HG02938 (cell line): ENCODE measurements around the gene NKD2.
"Not testable (repeated sequence)": the region's sequence is repeated elsewhere in the genome, so short reads cannot be mapped to it uniquely, and the experiment has no call there.

Experiments used
- ATAC-seq: cut with Tn5 transposase; IDR thresholded peaks from one replicate; pipeline ENCODE4 v1.9.1; 2021; ENCODE audit warnings: mild to moderate bottlenecking, moderate library complexity; ENCODE audit not compliant: unreplicated experiment

The NKD2 gene

GRCh38 chr5:1066676-1067075 is 58.1 kb downstream of the NKD2 start:
- no peak for ATAC-seq

- ATAC-seq, result no peak
Observed at GRCh38 chr5:1067141-1068121, 58.8 kb downstream of the NKD2 start.

- no peak for ATAC-seq
Observed at GRCh38 chr5:1068204-1068894, 59.7 kb downstream of the NKD2 start.

GRCh38 chr5:1068895-1069719 is 60.5 kb downstream of the NKD2 start:
- no peak for ATAC-seq

GRCh38 chr5:1069720-1070088 is 61.1 kb downstream of the NKD2 start:
- ATAC-seq, result no peak

- no peak for ATAC-seq
Observed at GRCh38 chr5:1073239-1074102, 64.9 kb downstream of the NKD2 start.

- no peak for ATAC-seq
Observed at GRCh38 chr5:1074226-1074625, 65.6 kb downstream of the NKD2 start.

- no peak for ATAC-seq
Observed at GRCh38 chr5:1074816-1075554, 66.4 kb downstream of the NKD2 start.

GRCh38 chr5:1075555-1075881 is 66.9 kb downstream of the NKD2 start:
- ATAC-seq, result no peak

- no peak for ATAC-seq
Observed at GRCh38 chr5:1075931-1076330, 67.3 kb downstream of the NKD2 start.

- ATAC-seq, result no peak
Observed at GRCh38 chr5:1076406-1076805, 67.8 kb downstream of the NKD2 start.

- no peak for ATAC-seq
Observed at GRCh38 chr5:1077026-1077425, 68.4 kb downstream of the NKD2 start.

- ATAC-seq, result no peak
Observed at GRCh38 chr5:1077491-1078020, 69.0 kb downstream of the NKD2 start.

GRCh38 chr5:1078206-1078605 is 69.6 kb downstream of the NKD2 start:
- ATAC-seq, result no peak

GRCh38 chr5:1078851-1079250 is 70.2 kb downstream of the NKD2 start:
- no peak for ATAC-seq

- no peak for ATAC-seq
Observed at GRCh38 chr5:1079486-1079885, 70.9 kb downstream of the NKD2 start.

GRCh38 chr5:1079961-1080360 is 71.4 kb downstream of the NKD2 start:
- no peak for ATAC-seq

- no peak for ATAC-seq
Observed at GRCh38 chr5:1080432-1080831, 71.8 kb downstream of the NKD2 start.

- ATAC-seq, result no peak
Observed at GRCh38 chr5:1081519-1081918, 72.9 kb downstream of the NKD2 start.

GRCh38 chr5:1083026-1083425 is 74.4 kb downstream of the NKD2 start:
- ATAC-seq, result not testable (repeated sequence)
